ENCODE data around the gene XPO6. TPM values are rescaled to one million over a fixed set of nuclear protein-coding genes. Genes with fewer than 3 reads are reported as not detected.

Gene XPO6
- polyA plus RNA-seq, 1 donor (not counting 4 experiments of a cell fraction or from before 2014, with no cell fraction given), result 127 TPM

- no peaks in the 10 kb centered on the region for H3K79me2 ChIP-seq (ENCODE audit: control insufficient read depth, insufficient read depth, low read length)
- no peak overlapping the region for H3K4me3 ChIP-seq (ENCODE audit: control insufficient read depth in 2 of 3, extremely low read depth in 1 of 3, insufficient read depth in 2 of 3, low read depth in 1 of 3, low read length in 3 of 3)
- DNase-seq (ENCODE audit: low read depth, low spot score), result no peak
- no peaks in the 10 kb centered on the region for H3K9me3 ChIP-seq (ENCODE audit: control insufficient read depth, low read depth, low read length)
- H3K4me2 ChIP-seq (ENCODE audit: control insufficient read depth, extremely low read depth, insufficient read depth, low read depth, low read length), result no peak overlapping the region
- H2AFZ ChIP-seq (ENCODE audit: control insufficient read depth, low read length), result no peak overlapping the region
- H3K4me1 ChIP-seq (ENCODE audit: control insufficient read depth, extremely low read depth, insufficient read depth, low read length), result peaks cover 7% of the 10 kb centered on the region
- no peak for FAIRE-seq
- no peaks in the 10 kb centered on the region for H3K27me3 ChIP-seq (ENCODE audit: control insufficient read depth, extremely low read depth, insufficient read depth, low read length)
- no peak overlapping the region for H3K27ac ChIP-seq (ENCODE audit: control insufficient read depth, insufficient read depth, low read length)
- H3K9me1 ChIP-seq (ENCODE audit: control insufficient read depth, extremely low read depth, insufficient read depth, low read length), result no peaks in the 10 kb centered on the region
- dilution Hi-C loops (cut with MboI; ENCODE audit: extremely low pct_ligation_motif_present, low sequenced_read_pairs), result no loop called here
- TF ChIP-seq EZH2 (IDR thresholded peaks at IDR 0.05; ENCODE audit: low read length) (no peak), CTCF (optimal IDR thresholded peaks at IDR 0.05 in 1 of 3, IDR thresholded peaks at IDR 0.05 in 1 of 3, conservative IDR thresholded peaks at IDR 0.05 in 1 of 3; ENCODE audit: extremely low read depth in 1 of 3, insufficient read depth in 2 of 3, low read length in 3 of 3) (no peak)
- no peaks in the 10 kb centered on the region for H3K36me3 ChIP-seq (ENCODE audit: control insufficient read depth in 2 of 2, extremely low read depth in 1 of 2, insufficient read depth in 2 of 2, low read length in 2 of 2)
- no peaks in the 10 kb centered on the region for H4K20me1 ChIP-seq (ENCODE audit: control insufficient read depth, extremely low read depth, insufficient read depth, low read length)
- H3K9ac ChIP-seq (ENCODE audit: control insufficient read depth, extremely low read depth, insufficient read depth, low read length), result no peak overlapping the region
Measured at GRCh38 chr16:28081391-28081968, 130.3 kb downstream of the XPO6 start.

DNA sequence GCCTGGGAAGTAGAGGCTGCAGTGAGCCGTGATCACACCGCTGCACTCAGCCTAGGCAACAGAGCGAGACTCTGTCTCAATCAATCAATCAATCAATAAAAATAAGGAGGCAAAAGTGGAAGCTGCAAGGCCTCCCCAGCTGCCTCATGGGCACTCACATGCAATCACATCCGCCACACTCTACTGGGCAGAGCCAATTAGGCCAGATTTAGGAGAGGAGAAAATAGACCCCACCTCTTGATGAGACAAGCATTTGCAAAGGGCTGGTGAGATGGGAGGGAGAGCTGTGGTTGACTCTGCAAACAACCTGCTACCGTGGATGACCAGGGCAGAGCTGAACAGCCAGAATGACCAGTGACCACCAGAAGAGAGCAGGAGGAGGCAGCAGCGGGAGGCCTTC is 133.5 kb downstream of the XPO6 start:
- no peak overlapping the region for H3K4me2 ChIP-seq (ENCODE audit: control insufficient read depth, extremely low read depth, insufficient read depth, low read depth, low read length)
- no peaks in the 10 kb centered on the region for H3K9me3 ChIP-seq (ENCODE audit: control insufficient read depth, low read depth, low read length)
- no peaks in the 10 kb centered on the region for H3K79me2 ChIP-seq (ENCODE audit: control insufficient read depth, insufficient read depth, low read length)
- H3K27me3 ChIP-seq (ENCODE audit: control insufficient read depth, extremely low read depth, insufficient read depth, low read length), result no peaks in the 10 kb centered on the region
- H3K27ac ChIP-seq (ENCODE audit: control insufficient read depth, insufficient read depth, low read length), result no peak overlapping the region
- dilution Hi-C loops (cut with MboI; ENCODE audit: extremely low pct_ligation_motif_present, low sequenced_read_pairs), result no loop called here
- TF ChIP-seq CTCF (optimal IDR thresholded peaks at IDR 0.05 in 1 of 3, IDR thresholded peaks at IDR 0.05 in 1 of 3, conservative IDR thresholded peaks at IDR 0.05 in 1 of 3; ENCODE audit: extremely low read depth in 1 of 3, insufficient read depth in 2 of 3, low read length in 3 of 3) (no peak), EZH2 (IDR thresholded peaks at IDR 0.05; ENCODE audit: low read length) (no peak)
- H3K9me1 ChIP-seq (ENCODE audit: control insufficient read depth, extremely low read depth, insufficient read depth, low read length), result no peaks in the 10 kb centered on the region
- no peak overlapping the region for H2AFZ ChIP-seq (ENCODE audit: control insufficient read depth, low read length)
- no peak overlapping the region for H3K9ac ChIP-seq (ENCODE audit: control insufficient read depth, extremely low read depth, insufficient read depth, low read length)
- H3K36me3 ChIP-seq (ENCODE audit: control insufficient read depth in 2 of 2, extremely low read depth in 1 of 2, insufficient read depth in 2 of 2, low read length in 2 of 2), result no peaks in the 10 kb centered on the region
- no peaks in the 10 kb centered on the region for H4K20me1 ChIP-seq (ENCODE audit: control insufficient read depth, extremely low read depth, insufficient read depth, low read length)
- peaks cover 7% of the 10 kb centered on the region for H3K4me1 ChIP-seq (ENCODE audit: control insufficient read depth, extremely low read depth, insufficient read depth, low read length)
- FAIRE-seq (no peak), DNase-seq (ENCODE audit: low read depth, low spot score) (no peak)
- H3K4me3 ChIP-seq (ENCODE audit: control insufficient read depth in 2 of 3, extremely low read depth in 1 of 3, insufficient read depth in 2 of 3, low read depth in 1 of 3, low read length in 3 of 3), result no peak overlapping the region
